Cardiac muscle cell (in vitro differentiated cells and primary cell): ENCODE results near the gene LENG1. TPM values are rescaled to one million over a fixed set of nuclear protein-coding genes. Genes with fewer than 3 reads are reported as not detected.

Source experiments
- DNase-seq, 2 donors: peaks; one replicate each; pipeline versions ENCODE4 v3.0.0 to v3.0.0-alpha.2; 2010 to 2017; ENCODE audit warnings: low read depth in 1 of 2, low spot score in 1 of 2
- H3K27ac ChIP-seq: fragments of 200-600 bp; sonication (generic); 2 replicates; pipeline ENCODE4 v1.5.1; 2016
- H3K27me3 ChIP-seq: fragments of 200-600 bp; sonication (generic); 2 replicates; pipeline ENCODE4 v1.6.0; 2016; ENCODE audit warnings: control low read depth
- H3K36me3 ChIP-seq: fragments of 200-600 bp; sonication (generic); 2 replicates; pipeline ENCODE4 v1.5.1; 2016; ENCODE audit warnings: control low read depth
- H3K4me1 ChIP-seq: fragments of 200-600 bp; sonication (generic); 2 replicates; pipeline ENCODE4 v1.8.1; 2017; ENCODE audit warnings: low read depth, mild to moderate bottlenecking, mixed run types
- H3K4me3 ChIP-seq: fragments of 200-600 bp; sonication (generic); 2 replicates; pipeline ENCODE4 v1.5.1; 2016; ENCODE audit warnings: mild to moderate bottlenecking
- H3K9me3 ChIP-seq: fragments of 200-600 bp; sonication (generic); 2 replicates; pipeline ENCODE4 v1.5.1; 2017; ENCODE audit warnings: low read depth, mild to moderate bottlenecking, control low read depth
- CTCF ChIP-seq: IDR thresholded peaks from 2 replicates; pipeline ENCODE4 v1.5.1; 2012; ENCODE audit warnings: low read depth, mild to moderate bottlenecking, low read length
- polyA plus RNA-seq: library from polyadenylated mRNA; unstranded; fragments of >200 nt; fragmentation: Nextera tagmentation; extraction: Ambion mirVana; gene quantifications from 2 replicates; pipeline ENCODE4 v1.2.1, GENCODE V29; 2016
- total RNA-seq: library from RNA; depleted of rRNA; stranded (reverse); fragments of >200 nt; gene quantifications from 2 replicates; pipeline ENCODE4 v1.2.3, GENCODE V29; 2016

Gene LENG1
- total and polyA plus RNA-seq, 2 experiments from 2014 or later: 10.6 to 10.8 TPM

GRCh38 chr19:54115109-54116063 is 44.1 kb downstream of the LENG1 start, which contains the start of the genes PRPF31 and TFPT:
PRPF31 (plus strand) TSS chr19:54115754; CDS start chr19:54118279, 2,525 bp downstream.
TFPT (minus strand) TSS chr19:54115657; CDS start chr19:54115269, 388 bp downstream.
- DNase-seq: peak; percentile 99 to 100
- H3K4me1 ChIP-seq: peaks cover 10% of the 10 kb centered on the region
- no peaks in the 10 kb centered on the region for H3K27me3 ChIP-seq
- no peak for TF ChIP-seq CTCF
- H3K4me3 ChIP-seq: peak within 1 kb of the TSS; percentile 48
- no peaks in the 10 kb centered on the region for H3K9me3 ChIP-seq
- peaks cover 8% of the 10 kb centered on the region for H3K36me3 ChIP-seq
- H3K27ac ChIP-seq: peak within 1 kb of the TSS; percentile 74

- no peak for TF ChIP-seq CTCF
- Histone ChIP-seq H3K4me1 (peaks cover 10% of the 10 kb centered on the region), H3K36me3 (peaks cover 14% of the 10 kb centered on the region), H3K4me3 (peak overlapping the region; percentile 48), H3K27me3 (no peaks in the 10 kb centered on the region), H3K9me3 (no peaks in the 10 kb centered on the region), H3K27ac (no peak overlapping the region)
- peak in 1 of 2 donors; percentile 57 for DNase-seq
Measured at GRCh38 chr19:54114340-54115108, 45.0 kb downstream of the LENG1 start.

GRCh38 chr19:54109651-54110050 is 49.9 kb downstream of the LENG1 start:
- Histone ChIP-seq H3K27me3 (no peaks in the 10 kb centered on the region), H3K36me3 (peaks cover 27% of the 10 kb centered on the region), H3K4me3 (no peak overlapping the region), H3K4me1 (peaks cover 4% of the 10 kb centered on the region), H3K9me3 (no peaks in the 10 kb centered on the region), H3K27ac (no peak overlapping the region)
- DNase-seq: no peak
- no peak for TF ChIP-seq CTCF

- H3K4me3 ChIP-seq: no peak overlapping the region
- TF ChIP-seq CTCF: no peak
- no peaks in the 10 kb centered on the region for H3K27me3 ChIP-seq
- no peak for DNase-seq
- H3K27ac ChIP-seq: no peak overlapping the region
- H3K36me3 ChIP-seq: peaks cover 27% of the 10 kb centered on the region
- no peaks in the 10 kb centered on the region for H3K4me1 ChIP-seq
- H3K9me3 ChIP-seq: no peaks in the 10 kb centered on the region
Measured at GRCh38 chr19:54108496-54108895, 51.0 kb downstream of the LENG1 start.

- Histone ChIP-seq H3K27me3 (no peaks in the 10 kb centered on the region), H3K4me1 (no peaks in the 10 kb centered on the region), H3K4me3 (no peak overlapping the region), H3K9me3 (no peaks in the 10 kb centered on the region), H3K36me3 (peaks cover 27% of the 10 kb centered on the region), H3K27ac (no peak overlapping the region)
- no peak for DNase-seq
- no peak for TF ChIP-seq CTCF
Measured at GRCh38 chr19:54107876-54108490, 51.5 kb downstream of the LENG1 start.
